B cell (primary cell): ENCODE results near the gene AARS1. TPM values are rescaled to one million over a fixed set of nuclear protein-coding genes. Genes with fewer than 3 reads are reported as not detected.
"Not testable (repeated sequence)": the region's sequence is repeated elsewhere in the genome, so short reads cannot be mapped to it uniquely, and the experiment has no call there.

Experiments used
- ATAC-seq: fragments of 200-7000 bp; cut with Tn5 transposase; one replicate; pipeline ENCODE4 v1.10.0; 2021; ENCODE audit warnings: low read depth, mild to moderate bottlenecking, moderate number of reproducible peaks, moderate library complexity
- CTCF ChIA-PET: fragments of 350-600 bp; sonication (Branson Sonifier 250); formaldehyde crosslinking; loops from one replicate; lab custom pipeline; 2021; ENCODE audit warnings: antibody characterized with exemption, inconsistent platforms; lab: Charles Lee
- POLR2A ChIA-PET: fragments of 350-600 bp; sonication (Branson Sonifier 250); formaldehyde crosslinking; loops from one replicate; lab custom pipeline; 2021; ENCODE audit warnings: antibody characterized with exemption; lab: Charles Lee
- DNase-seq: peaks from one replicate; pipeline ENCODE4 v3.0.0; 2013
- H2AFZ ChIP-seq: 2 replicates; pipeline ENCODE4 v1.6.1; 2012; ENCODE audit warnings: mild to moderate bottlenecking, low read depth, low read length; ENCODE audit not compliant: insufficient read depth, poor library complexity, severe bottlenecking
- H3K27ac ChIP-seq, 2 donors: 1 replicate in 1 of 2; 2 replicates in 1 of 2; pipeline ENCODE4 v1.5.1; 2012 to 2013; ENCODE audit warnings: low read length in 2 of 2, mild to moderate bottlenecking in 2 of 2, moderate library complexity in 1 of 2
- H3K27me3 ChIP-seq, 4 experiments: fragments of 200-600 bp in 1 of 4; sonication (generic) in 1 of 4; replicated peaks in 1 of 4; 1 replicate in 2 of 4; 2 replicates in 2 of 4; pipeline versions ENCODE4 v1.6.1 to v1.7.0; 2013 to 2016; ENCODE audit warnings: low read length in 3 of 4, mild to moderate bottlenecking in 2 of 4, mixed read lengths in 1 of 4, moderate library complexity in 1 of 4; ENCODE audit not compliant: insufficient read depth in 4 of 4, control insufficient read depth in 3 of 4; ENCODE audit errors: control extremely low read depth in 1 of 4
- H3K36me3 ChIP-seq, 2 experiments: replicated peaks in 1 of 2; 1 replicate in 1 of 2; 2 replicates in 1 of 2; pipeline versions ENCODE4 v1.6.1 to v1.7.1; 2013; ENCODE audit warnings: low read length in 1 of 2; ENCODE audit not compliant: insufficient read depth in 2 of 2, control insufficient read depth in 1 of 2; ENCODE audit errors: control extremely low read depth in 1 of 2, extremely low read depth in 1 of 2
- H3K4me1 ChIP-seq, 2 donors: fragments of 200-600 bp in 1 of 2; sonication (generic) in 1 of 2; 1 replicate in 1 of 2; 2 replicates in 1 of 2; pipeline versions ENCODE4 v1.5.1 to v1.6.1; 2013 to 2017; ENCODE audit warnings: low read length in 2 of 2; ENCODE audit not compliant: control insufficient read depth in 2 of 2, insufficient read depth in 2 of 2
- H3K4me2 ChIP-seq: replicated peaks from 2 replicates; pipeline ENCODE3; 2012; ENCODE audit warnings: mild to moderate bottlenecking, low read depth, low read length; ENCODE audit not compliant: poor library complexity, severe bottlenecking
- H3K4me3 ChIP-seq, 5 experiments: fragments of 200-600 bp in 1 of 5; sonication (generic) in 1 of 5; 1 replicate in 3 of 5; 2 replicates in 2 of 5; pipeline versions ENCODE4 v1.5.1 to v1.7.0; 2011 to 2016; ENCODE audit warnings: low read length in 4 of 5, mild to moderate bottlenecking in 4 of 5, low read depth in 2 of 5, control low read depth in 1 of 5, moderate library complexity in 1 of 5; ENCODE audit not compliant: insufficient read depth in 1 of 5; ENCODE audit errors: control extremely low read depth in 1 of 5, extremely low read depth in 1 of 5
- H3K79me2 ChIP-seq: fragments of 200-600 bp; sonication (generic); one replicate; pipeline ENCODE4 v1.6.0; 2016; ENCODE audit warnings: low read length; ENCODE audit not compliant: control insufficient read depth, insufficient read depth
- H3K9ac ChIP-seq: fragments of 200-600 bp; sonication (generic); 2 replicates; pipeline ENCODE4 v1.6.1; 2017; ENCODE audit warnings: mild to moderate bottlenecking, low read length, moderate library complexity
- H3K9me3 ChIP-seq, 3 donors: one replicate each; pipeline versions ENCODE4 v1.6.1 to v1.7.1; 2013; ENCODE audit warnings: low read length in 2 of 3; ENCODE audit not compliant: control insufficient read depth in 2 of 3, insufficient read depth in 1 of 3; ENCODE audit errors: control extremely low read depth in 1 of 3
- H4K20me1 ChIP-seq: 2 replicates; pipeline ENCODE4 v1.6.0; 2012; ENCODE audit warnings: mild to moderate bottlenecking, low read length; ENCODE audit not compliant: insufficient read depth, control insufficient read depth, poor library complexity, severe bottlenecking
- H3K27ac Mint-ChIP-seq: one replicate; pipeline ENCODE4 v1.8.0; 2021; ENCODE audit warnings: mixed read lengths
- H3K27me3 Mint-ChIP-seq: one replicate; pipeline ENCODE4 v1.8.0; 2021; ENCODE audit warnings: mixed read lengths
- H3K4me1 Mint-ChIP-seq: one replicate; pipeline ENCODE4 v1.8.0; 2021; ENCODE audit warnings: mixed read lengths
- H3K4me3 Mint-ChIP-seq: one replicate; pipeline ENCODE4 v1.8.0; 2021; ENCODE audit warnings: mixed read lengths
- H3K9me3 Mint-ChIP-seq: one replicate; pipeline ENCODE4 v1.8.0; 2022; ENCODE audit warnings: mixed read lengths; ENCODE audit not compliant: insufficient read depth
- WGBS: methylation state at CpG from one replicate; pipeline ENCODE4 v1.1.5; 2013; ENCODE audit warnings: missing lambda C conversion rate; ENCODE audit not compliant: insufficient coverage; 5-methylcytosine and 5-hydroxymethylcytosine counted together
- intact Hi-C: fragments of 100-400 bp; cut with micrococcal nuclease; formaldehyde crosslinking; loops from one replicate; pipeline ENCODE4 v1.10.0; 2022
- polyA plus RNA-seq: library from polyadenylated mRNA; depleted of rRNA; stranded (reverse); fragments of >200 nt; gene quantifications from 2 replicates; pipeline ENCODE4 v1.2.3, GENCODE V29; 2012
- total RNA-seq, 2 donors: library from RNA; stranded (reverse); fragments of 120-200 nt in 1 of 2; gene quantifications; 1 replicate in 1 of 2; 2 replicates in 1 of 2; pipeline versions ENCODE4 v1.2.3 to v1.2.4, GENCODE V29; 2013 to 2022

Gene AARS1
- total and polyA plus RNA-seq, 2 donors (not counting 1 experiment from before 2014, with no cell fraction given) = 27.7 to 57.8 TPM

GRCh38 chr16:70231831-70232230 is 57.5 kb downstream of the AARS1 start:
- peaks cover 1 to 19% of the 10 kb centered on the region in 2 experiments for H3K36me3 ChIP-seq
- H3K4me3 ChIP-seq, H2AFZ ChIP-seq, H3K27me3 ChIP-seq, H3K27me3 Mint-ChIP-seq, DNase-seq, H3K9me3 Mint-ChIP-seq, CTCF ChIA-PET, H3K9me3 ChIP-seq, H3K27ac Mint-ChIP-seq, H3K9ac ChIP-seq, H3K4me1 ChIP-seq, H3K4me2 ChIP-seq, H3K4me3 Mint-ChIP-seq, POLR2A ChIA-PET, intact Hi-C loops, H3K79me2 ChIP-seq, H4K20me1 ChIP-seq, H3K4me1 Mint-ChIP-seq, H3K27ac ChIP-seq, ATAC-seq: not testable (repeated sequence)
- WGBS = no CpG with 5 or more reads among the region's 3 CpGs

GRCh38 chr16:70226024-70226423 is 63.3 kb downstream of the AARS1 start:
- H3K27me3 Mint-ChIP-seq, H2AFZ ChIP-seq, H3K4me3 Mint-ChIP-seq, H3K27ac ChIP-seq, H3K4me3 ChIP-seq, DNase-seq, H3K9me3 ChIP-seq, H4K20me1 ChIP-seq, ATAC-seq, H3K4me1 Mint-ChIP-seq, H3K27ac Mint-ChIP-seq, H3K9me3 Mint-ChIP-seq, POLR2A ChIA-PET, H3K27me3 ChIP-seq, H3K9ac ChIP-seq, intact Hi-C loops, H3K79me2 ChIP-seq, H3K36me3 ChIP-seq, CTCF ChIA-PET, H3K4me2 ChIP-seq, H3K4me1 ChIP-seq: not testable (repeated sequence)

GRCh38 chr16:70225430-70225829 is 63.9 kb downstream of the AARS1 start:
- H2AFZ ChIP-seq, H3K36me3 ChIP-seq, H3K4me3 Mint-ChIP-seq, CTCF ChIA-PET, H3K4me1 ChIP-seq, DNase-seq, H3K27me3 ChIP-seq, H3K27ac Mint-ChIP-seq, H3K79me2 ChIP-seq, H3K4me3 ChIP-seq, H3K27me3 Mint-ChIP-seq, intact Hi-C loops, H3K9ac ChIP-seq, H3K9me3 Mint-ChIP-seq, H3K9me3 ChIP-seq, H3K27ac ChIP-seq, H4K20me1 ChIP-seq, H3K4me2 ChIP-seq, ATAC-seq, POLR2A ChIA-PET, H3K4me1 Mint-ChIP-seq: not testable (repeated sequence)
- WGBS = no CpG with 5 or more reads among the region's 4 CpGs

- not testable (repeated sequence) for H3K4me3 Mint-ChIP-seq
These were observed 64.7 kb downstream of the AARS1 start for GRCh38 chr16:70224645-70225044.

More at GRCh38 chr16:70224645-70225044, 64.7 kb downstream of the AARS1 start:
- H2AFZ ChIP-seq, H3K9ac ChIP-seq, H3K27me3 ChIP-seq, H3K27ac Mint-ChIP-seq, H3K9me3 Mint-ChIP-seq, H3K4me2 ChIP-seq, DNase-seq, H3K27me3 Mint-ChIP-seq, H3K36me3 ChIP-seq, H3K79me2 ChIP-seq, H4K20me1 ChIP-seq, CTCF ChIA-PET, POLR2A ChIA-PET, H3K9me3 ChIP-seq, ATAC-seq, H3K4me1 ChIP-seq, intact Hi-C loops, H3K4me3 ChIP-seq, H3K27ac ChIP-seq, H3K4me1 Mint-ChIP-seq: not testable (repeated sequence)
- 98% methylated on average over 8 of the region's 24 CpGs for whole genome bisulfite sequencing
